Small intestine (tissue), 7 donors: ENCODE results near the gene HDAC11. TPM values are rescaled to one million over a fixed set of nuclear protein-coding genes. Genes with fewer than 3 reads are reported as not detected.

Experiments
- DNase-seq, 2 donors: peaks; one replicate each; pipeline versions ENCODE4 v3.0.0 to v3.0.0-alpha.2; 2013
- FAIRE-seq: peaks from 2 replicates; lab custom pipeline; 2012; peaks lifted over from hg19 to GRCh38; lab: Jason Lieb, UNC
- H3K27ac ChIP-seq, 3 donors: one replicate each; pipeline ENCODE4 v1.5.1; 2013; ENCODE audit warnings: low read length in 2 of 3, mild to moderate bottlenecking in 2 of 3, control low read depth in 1 of 3, inconsistent platforms in 1 of 3, low read depth in 1 of 3, moderate library complexity in 1 of 3
- H3K27me3 ChIP-seq, 3 donors: one replicate each; pipeline ENCODE4 v1.6.1; 2013; ENCODE audit warnings: low read length in 3 of 3, inconsistent platforms in 1 of 3; ENCODE audit not compliant: control insufficient read depth in 3 of 3, insufficient read depth in 3 of 3
- H3K36me3 ChIP-seq, 3 donors: one replicate each; pipeline ENCODE4 v1.6.1; 2013; ENCODE audit warnings: low read length in 3 of 3, inconsistent platforms in 1 of 3, low read depth in 1 of 3, mild to moderate bottlenecking in 1 of 3, moderate library complexity in 1 of 3; ENCODE audit not compliant: control insufficient read depth in 3 of 3, insufficient read depth in 2 of 3
- H3K4me1 ChIP-seq, 3 donors: one replicate each; pipeline ENCODE4 v1.6.1; 2013; ENCODE audit warnings: low read length in 2 of 3, inconsistent platforms in 1 of 3, low read depth in 1 of 3, mild to moderate bottlenecking in 1 of 3, moderate library complexity in 1 of 3; ENCODE audit not compliant: control insufficient read depth in 3 of 3, insufficient read depth in 2 of 3
- H3K4me3 ChIP-seq, 3 donors: one replicate each; pipeline ENCODE4 v1.5.1; 2013; ENCODE audit warnings: low read length in 3 of 3, control low read depth in 1 of 3, inconsistent platforms in 1 of 3, low read depth in 1 of 3, mild to moderate bottlenecking in 1 of 3, moderate library complexity in 1 of 3
- H3K9me3 ChIP-seq, 2 donors: one replicate each; pipeline ENCODE4 v1.6.1; 2013; ENCODE audit warnings: low read depth in 1 of 2, low read length in 1 of 2; ENCODE audit not compliant: control insufficient read depth in 2 of 2, insufficient read depth in 1 of 2
- WGBS, 3 donors: extraction: QIAGEN DNeasy Blood & Tissue Kit; methylation state at CpG; one replicate each; pipeline ENCODE4 v1.1.7; 2013; 5-methylcytosine and 5-hydroxymethylcytosine counted together
- polyA plus RNA-seq, 4 donors: library from polyadenylated mRNA; stranded (reverse) in 3 of 4; unstranded in 1 of 4; fragments of 200-250 nt in 3 of 4; fragments of 120-200 nt in 1 of 4; gene quantifications; one replicate each; pipeline versions ENCODE4 v1.2.1 to v1.2.3, GENCODE V29; 2013
- donor health status: healthy with polysubstance abuse.
- donor health status: control.
- donor health status: control.
- donor health status: Bipolar disorder and iron deficiency.
- donor health status: healthy.

HDAC11 gene
- polyA plus RNA-seq, 4 donors, result 12.4 to 20.8 (median 18.7) TPM

- no peak for FAIRE-seq
- H3K36me3 ChIP-seq, result no peaks in the 10 kb centered on the region
- no peaks in the 10 kb centered on the region for H3K4me1 ChIP-seq
- no peak for DNase-seq
- H3K4me3 ChIP-seq, result no peak overlapping the region
- WGBS, 3 donors, result 56 to 70% (median 62%) methylated on average over 4 of the region's 4 CpGs
- no peaks in the 10 kb centered on the region for H3K9me3 ChIP-seq
- no peak overlapping the region for H3K27ac ChIP-seq
- H3K27me3 ChIP-seq, result peaks cover 0 to 7% (median 0%) of the 10 kb centered on the region in 3 donors
Measured at GRCh38 chr3:13540297-13540995, 60.3 kb downstream of the HDAC11 start.

GRCh38 chr3:13541691-13542090 lies 61.6 kb downstream of the HDAC11 start:
- 36 to 66% (median 44%) methylated on average over 3 of the region's 3 CpGs for WGBS, 3 donors

GRCh38 chr3:13542142-13542541 lies 62.0 kb downstream of the HDAC11 start:
- 69 to 85% (median 78%) methylated on average over 3 of the region's 3 CpGs for WGBS, 3 donors
- no peak overlapping the region for H3K4me3 ChIP-seq
- peaks cover 0 to 10% (median 0%) of the 10 kb centered on the region in 3 donors for H3K27me3 ChIP-seq
- no peaks in the 10 kb centered on the region for H3K9me3 ChIP-seq
- DNase-seq (no peak), FAIRE-seq (no peak)
- no peaks in the 10 kb centered on the region for H3K4me1 ChIP-seq
- H3K36me3 ChIP-seq, result no peaks in the 10 kb centered on the region
- H3K27ac ChIP-seq, result no peak overlapping the region

More at GRCh38 chr3:13541691-13542090, 61.6 kb downstream of the HDAC11 start:
- Histone ChIP-seq H3K27ac (no peak overlapping the region), H3K4me1 (no peaks in the 10 kb centered on the region), H3K9me3 (no peaks in the 10 kb centered on the region), H3K36me3 (no peaks in the 10 kb centered on the region), H3K4me3 (no peak overlapping the region), H3K27me3 (peaks cover 0 to 10% (median 0%) of the 10 kb centered on the region in 3 donors)
- FAIRE-seq (no peak), DNase-seq (no peak)

- Histone ChIP-seq H3K9me3 (no peaks in the 10 kb centered on the region), H3K4me1 (no peaks in the 10 kb centered on the region), H3K27me3 (peaks cover 0 to 18% (median 0%) of the 10 kb centered on the region in 3 donors), H3K4me3 (no peak overlapping the region), H3K27ac (no peak overlapping the region), H3K36me3 (no peaks in the 10 kb centered on the region)
- FAIRE-seq, result no peak
- no peak for DNase-seq
- WGBS, 3 donors, result 58 to 76% (median 72%) methylated on average over 5 of the region's 5 CpGs
Measured at GRCh38 chr3:13543253-13543652, 63.1 kb downstream of the HDAC11 start.

GRCh38 chr3:13544293-13544831 lies 64.3 kb downstream of the HDAC11 start:
- FAIRE-seq, result no peak
- WGBS, 3 donors, result 45 to 46% (median 46%) methylated on average over 6 of the region's 6 CpGs
- H3K27ac ChIP-seq, result no peak overlapping the region

GRCh38 chr3:13544951-13545651 lies 65.0 kb downstream of the HDAC11 start:
- H3K4me1 ChIP-seq, result no peaks in the 10 kb centered on the region
- H3K27ac ChIP-seq, result no peak overlapping the region
- H3K36me3 ChIP-seq, result no peaks in the 10 kb centered on the region
- 54 to 70% (median 59%) methylated on average over 9 of the region's 9 CpGs for WGBS, 3 donors
- no peak for FAIRE-seq
- H3K27me3 ChIP-seq, result peaks cover 0 to 30% (median 12%) of the 10 kb centered on the region in 3 donors
- no peaks in the 10 kb centered on the region for H3K9me3 ChIP-seq
- no peak for DNase-seq
- H3K4me3 ChIP-seq, result no peak overlapping the region

More at GRCh38 chr3:13544293-13544831, 64.3 kb downstream of the HDAC11 start:
- no peaks in the 10 kb centered on the region for H3K4me1 ChIP-seq
- no peaks in the 10 kb centered on the region for H3K9me3 ChIP-seq
- H3K27me3 ChIP-seq, result peaks cover 0 to 23% (median 6%) of the 10 kb centered on the region in 3 donors
- DNase-seq, result no peak
- H3K4me3 ChIP-seq, result no peak overlapping the region
- no peaks in the 10 kb centered on the region for H3K36me3 ChIP-seq

- DNase-seq (no peak), FAIRE-seq (no peak)
- no peak overlapping the region for H3K4me3 ChIP-seq
- WGBS, 3 donors, result 77 to 79% (median 79%) methylated on average over 9 of the region's 9 CpGs
- no peak overlapping the region for H3K27ac ChIP-seq
- no peaks in the 10 kb centered on the region for H3K4me1 ChIP-seq
- H3K36me3 ChIP-seq, result no peaks in the 10 kb centered on the region
- no peaks in the 10 kb centered on the region for H3K9me3 ChIP-seq
- H3K27me3 ChIP-seq, result peaks cover 0 to 33% (median 12%) of the 10 kb centered on the region in 3 donors
Measured at GRCh38 chr3:13545952-13546454, 65.9 kb downstream of the HDAC11 start.

DNA sequence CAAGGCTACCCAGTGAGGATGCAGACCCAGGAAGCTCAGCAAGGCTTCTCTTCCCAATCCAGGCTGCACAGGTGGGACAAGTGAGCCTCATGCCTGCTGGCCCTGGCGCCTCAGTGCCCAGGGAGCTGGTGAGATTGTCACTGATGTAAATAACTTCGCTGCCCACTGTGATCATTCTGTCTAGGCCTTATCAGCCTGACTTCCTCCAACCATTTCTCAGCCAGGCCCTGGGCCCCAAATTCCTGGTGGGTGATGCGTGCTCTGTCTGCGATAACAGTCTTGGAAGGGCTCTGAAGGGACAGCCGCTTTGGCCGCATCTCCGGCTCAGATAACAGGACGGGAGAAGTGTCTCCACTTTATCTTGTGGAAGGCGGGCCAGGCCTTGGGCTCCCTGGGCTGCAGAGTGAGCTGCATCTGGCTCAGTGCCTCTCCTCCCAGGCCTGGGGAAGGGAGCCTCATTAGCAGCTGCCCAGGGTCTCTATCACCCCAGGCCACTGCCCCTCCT lies 66.6 kb downstream of the HDAC11 start:
- FAIRE-seq (no peak), DNase-seq (no peak)
- H3K4me3 ChIP-seq, result no peak overlapping the region
- no peaks in the 10 kb centered on the region for H3K9me3 ChIP-seq
- H3K27ac ChIP-seq, result no peak overlapping the region
- whole genome bisulfite sequencing, 3 donors, result 59 to 70% (median 65%) methylated on average over 9 of the region's 9 CpGs
- H3K36me3 ChIP-seq, result no peaks in the 10 kb centered on the region
- H3K4me1 ChIP-seq, result no peaks in the 10 kb centered on the region
- H3K27me3 ChIP-seq, result peaks cover 0 to 37% (median 12%) of the 10 kb centered on the region in 3 donors
